ENCODE data around the gene TEX19. TPM values are rescaled to one million over a fixed set of nuclear protein-coding genes. Genes with fewer than 3 reads are reported as not detected.

Gene TEX19
- total and polyA plus RNA-seq, 10 of the 15 experiments (the other 5 are each of a cell fraction or from before 2014, with no cell fraction given), result 0.03 to 0.32 (median 0.13) TPM; not detected in 3

GRCh38 chr17:82311971-82312370, 47.1 kb upstream of the TEX19 start:
- no peak for FAIRE-seq
- ChIA-PET RAD21 (ENCODE audit: unreplicated experiment) (no interaction called here), SMC1A (ENCODE audit: uncharacterized antibody, unreplicated experiment) (interaction anchor here (1.0 to 2.5 kb wide), 2 partner anchors 9 to 11 kb away, joined by 3 to 9 read pairs; no protein-coding TSS in a partner anchor), POLR2A (interaction anchor here (6.2 kb wide), 1 partner anchor 11 kb away, joined by 32 read pairs; no protein-coding TSS in a partner anchor), CTCF (interaction anchor here (1.6 kb wide), 1 partner anchor 11 kb away, joined by 4 read pairs; no protein-coding TSS in a partner anchor)
- no peak for ATAC-seq
- TF ChIP-seq CHD1 (IDR thresholded peaks at IDR 0.05; ENCODE audit: low read depth, low read length) (no peak), FOXM1 (IDR thresholded peaks at IDR 0.05; ENCODE audit: low read depth, low read length) (no peak), KDM1A (IDR thresholded peaks at IDR 0.05; ENCODE audit: borderline replicate concordance) (no peak), ZNF592 (IDR thresholded peaks at IDR 0.05) (no peak), NFIC (IDR thresholded peaks at IDR 0.05; ENCODE audit: low read depth, low read length) (no peak), STAT1 (conservative IDR thresholded peaks at IDR 0.05) (no peak), SMARCA5 (IDR thresholded peaks at IDR 0.05) (no peak), HDAC2 (IDR thresholded peaks at IDR 0.05) (no peak), RB1 (IDR thresholded peaks at IDR 0.05; ENCODE audit: borderline replicate concordance) (no peak), SUPT20H (IDR thresholded peaks at IDR 0.05; ENCODE audit: borderline replicate concordance, control insufficient read depth, low read depth, low read length) (no peak), BACH1 (IDR thresholded peaks at IDR 0.05; ENCODE audit: borderline replicate concordance) (no peak), ZNF274 (IDR thresholded peaks at IDR 0.05; ENCODE audit: insufficient read depth, insufficient read length) (no peak), ZBED1 (IDR thresholded peaks at IDR 0.05; ENCODE audit: borderline replicate concordance) (no peak), RAD21 (IDR thresholded peaks at IDR 0.05; ENCODE audit: insufficient read depth, low read depth, low read length) (no peak), MEF2B (IDR thresholded peaks at IDR 0.05; ENCODE audit: partially characterized antibody, poor library complexity, severe bottlenecking) (no peak), BRCA1 (IDR thresholded peaks at IDR 0.05; ENCODE audit: low read depth, low read length) (no peak), NFYA (IDR thresholded peaks at IDR 0.05; ENCODE audit: borderline replicate concordance, low read depth, low read length) (no peak)
- TF ChIP-seq, protein P1, sequence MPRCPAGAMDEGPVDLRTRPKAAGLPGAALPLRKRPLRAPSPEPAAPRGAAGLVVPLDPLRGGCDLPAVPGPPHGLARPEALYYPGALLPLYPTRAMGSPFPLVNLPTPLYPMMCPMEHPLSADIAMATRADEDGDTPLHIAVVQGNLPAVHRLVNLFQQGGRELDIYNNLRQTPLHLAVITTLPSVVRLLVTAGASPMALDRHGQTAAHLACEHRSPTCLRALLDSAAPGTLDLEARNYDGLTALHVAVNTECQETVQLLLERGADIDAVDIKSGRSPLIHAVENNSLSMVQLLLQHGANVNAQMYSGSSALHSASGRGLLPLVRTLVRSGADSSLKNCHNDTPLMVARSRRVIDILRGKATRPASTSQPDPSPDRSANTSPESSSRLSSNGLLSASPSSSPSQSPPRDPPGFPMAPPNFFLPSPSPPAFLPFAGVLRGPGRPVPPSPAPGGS (IDR thresholded peaks at IDR 0.05; ENCODE audit: borderline replicate concordance, insufficient read depth, low read depth, low read length, poor library complexity, severe bottlenecking), result no peak
- H3K4me3 ChIP-seq, result no peak overlapping the region
- H3K79me2 ChIP-seq (ENCODE audit: control insufficient read depth, insufficient read depth, low read length), result no peaks in the 10 kb centered on the region
- H3K9me3 ChIP-seq (replicated peaks; ENCODE audit: control insufficient read depth, insufficient read depth, low read length), result no peaks in the 10 kb centered on the region
- no peak overlapping the region for H3K9ac ChIP-seq (ENCODE audit: control insufficient read depth, insufficient read depth, low read length)
- H3K36me3 ChIP-seq (ENCODE audit: control insufficient read depth in 2 of 2, insufficient read depth in 2 of 2, low read length in 1 of 2), result no peaks in the 10 kb centered on the region
- peaks cover 0 to 2% of the 10 kb centered on the region in 2 experiments; a peak in 2 of 4 replicates for H3K27me3 ChIP-seq (replicated peaks in 1 of 2; ENCODE audit: control insufficient read depth in 2 of 2, insufficient read depth in 2 of 2, low read length in 1 of 2)
- H3K27ac ChIP-seq (ENCODE audit: control insufficient read depth, insufficient read depth), result no peak overlapping the region
- BruUV-seq (replicated peaks), result no TSS peak
- 67% methylated on average over 13 of the region's 13 CpGs for WGBS (ENCODE audit: insufficient coverage, insufficient replicate concordance, low lambda C conversion rate, missing lambda C conversion rate)
- H2AFZ ChIP-seq (ENCODE audit: control insufficient read depth, low read depth, low read length), result no peak overlapping the region
- H3K4me2 ChIP-seq (ENCODE audit: control insufficient read depth, insufficient read depth), result no peak overlapping the region
- in situ Hi-C loops (cut with MboI) (no loop called here), intact Hi-C loops (cut with micrococcal nuclease; ENCODE audit: unreplicated experiment) (no loop called here)
- no peak for DNase-seq (ENCODE audit: low read depth, low spot score)
- H4K20me1 ChIP-seq (ENCODE audit: control insufficient read depth, insufficient read depth), result no peaks in the 10 kb centered on the region
- H3K4me1 ChIP-seq (ENCODE audit: control insufficient read depth, insufficient read depth, low read length), result no peaks in the 10 kb centered on the region
